Inflammatory macrophage treated with lipopolysaccharide for 4 hours (primary cell): ENCODE data around the gene P2RX2.

ENCODE experiments used
- DNase-seq: peaks from one replicate; pipeline ENCODE4 v3.0.0-alpha.2; 2020

The P2RX2 gene

GRCh38 chr12:132620899-132621656 is 2.5 kb downstream of the P2RX2 start:
- DNase-seq: no peak

- no peak for DNase-seq
These were observed 3.3 kb downstream of the P2RX2 start for GRCh38 chr12:132621657-132622435.

- peak; percentile 32 for DNase-seq
These were observed 4.0 kb downstream of the P2RX2 start for GRCh38 chr12:132622437-132623071.

GRCh38 chr12:132623072-132623869 is 4.7 kb downstream of the P2RX2 start:
- no peak for DNase-seq

- DNase-seq: no peak
These were observed 5.7 kb downstream of the P2RX2 start for GRCh38 chr12:132624186-132624855.

GRCh38 chr12:132624910-132625630 is 6.5 kb downstream of the P2RX2 start:
- DNase-seq: no peak

GRCh38 chr12:132625731-132626430 is 7.3 kb downstream of the P2RX2 start:
- no peak for DNase-seq

GRCh38 chr12:132629330-132629729 is 10.8 kb downstream of the P2RX2 start:
- DNase-seq: no peak

- no peak for DNase-seq
These were observed 12.1 kb downstream of the P2RX2 start for GRCh38 chr12:132630672-132631071.

GRCh38 chr12:132631666-132632065 is 13.1 kb downstream of the P2RX2 start:
- DNase-seq: no peak

GRCh38 chr12:132632521-132633228 is 14.1 kb downstream of the P2RX2 start:
- no peak for DNase-seq

- no peak for DNase-seq
These were observed 14.8 kb downstream of the P2RX2 start for GRCh38 chr12:132633398-132633797.

GRCh38 chr12:132633901-132634300 is 15.3 kb downstream of the P2RX2 start:
- DNase-seq: no peak

- no peak for DNase-seq
These were observed 15.9 kb downstream of the P2RX2 start for GRCh38 chr12:132634411-132634990.

- DNase-seq: no peak
These were observed 16.7 kb downstream of the P2RX2 start for GRCh38 chr12:132635076-132635955.

GRCh38 chr12:132637811-132638210 is 19.2 kb downstream of the P2RX2 start:
- no peak for DNase-seq

GRCh38 chr12:132638541-132639408 is 20.2 kb downstream of the P2RX2 start:
- DNase-seq: peak; percentile 16
